Mucosa of rectum (tissue), 2 donors: ENCODE data around the gene CXorf65.

ENCODE experiments used
- H3K27ac ChIP-seq, 2 donors: one replicate each; pipeline ENCODE4 v1.7.0; 2013; ENCODE audit warnings: inconsistent platforms in 2 of 2, low read depth in 2 of 2, low read length in 2 of 2
- H3K27me3 ChIP-seq, 2 donors: one replicate each; pipeline ENCODE4 v1.7.0; 2013; ENCODE audit warnings: low read length in 2 of 2; ENCODE audit not compliant: control insufficient read depth in 2 of 2, insufficient read depth in 2 of 2
- H3K36me3 ChIP-seq, 2 donors: one replicate each; pipeline ENCODE4 v1.7.0; 2013; ENCODE audit warnings: low read length in 2 of 2; ENCODE audit not compliant: control insufficient read depth in 2 of 2, insufficient read depth in 2 of 2
- H3K4me1 ChIP-seq, 2 donors: one replicate each; pipeline ENCODE4 v1.7.0; 2013; ENCODE audit warnings: low read length in 2 of 2, mild to moderate bottlenecking in 1 of 2; ENCODE audit not compliant: control insufficient read depth in 2 of 2, insufficient read depth in 2 of 2
- H3K4me3 ChIP-seq, 2 donors: one replicate each; pipeline ENCODE4 v1.7.0; 2013; ENCODE audit warnings: low read length in 2 of 2
- H3K9ac ChIP-seq, 2 donors: one replicate each; pipeline ENCODE4 v1.7.0; 2013; ENCODE audit warnings: low read length in 2 of 2, low read depth in 1 of 2, mild to moderate bottlenecking in 1 of 2
- H3K9me3 ChIP-seq, 2 donors: one replicate each; pipeline ENCODE4 v1.7.0; 2013; ENCODE audit warnings: low read length in 2 of 2; ENCODE audit not compliant: control insufficient read depth in 2 of 2
- donor health status: healthy.
- donor health status: Normal muscosa, but diverticular disease.

The CXorf65 gene

DNA sequence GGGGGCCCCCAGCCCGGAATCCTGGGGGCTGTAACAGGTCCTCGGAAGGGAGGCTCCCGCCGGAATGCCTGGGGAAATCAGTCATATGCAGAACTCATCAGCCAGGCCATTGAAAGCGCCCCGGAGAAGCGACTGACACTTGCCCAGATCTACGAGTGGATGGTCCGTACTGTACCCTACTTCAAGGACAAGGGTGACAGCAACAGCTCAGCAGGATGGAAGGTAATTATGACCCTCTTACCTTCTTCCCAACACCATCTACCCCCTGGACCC, 9.8 kb downstream of the CXorf65 start:
- Histone ChIP-seq H3K4me3 (peak overlapping the region; percentile 76 to 89), H3K27me3 (peaks cover 0 to 1% of the 10 kb centered on the region in 2 donors), H3K4me1 (peaks cover 6 to 10% of the 10 kb centered on the region in 2 donors), H3K36me3 (no peaks in the 10 kb centered on the region), H3K27ac (no peak overlapping the region), H3K9ac (peak overlapping the region; percentile 68 to 79), H3K9me3 (no peaks in the 10 kb centered on the region)

DNA sequence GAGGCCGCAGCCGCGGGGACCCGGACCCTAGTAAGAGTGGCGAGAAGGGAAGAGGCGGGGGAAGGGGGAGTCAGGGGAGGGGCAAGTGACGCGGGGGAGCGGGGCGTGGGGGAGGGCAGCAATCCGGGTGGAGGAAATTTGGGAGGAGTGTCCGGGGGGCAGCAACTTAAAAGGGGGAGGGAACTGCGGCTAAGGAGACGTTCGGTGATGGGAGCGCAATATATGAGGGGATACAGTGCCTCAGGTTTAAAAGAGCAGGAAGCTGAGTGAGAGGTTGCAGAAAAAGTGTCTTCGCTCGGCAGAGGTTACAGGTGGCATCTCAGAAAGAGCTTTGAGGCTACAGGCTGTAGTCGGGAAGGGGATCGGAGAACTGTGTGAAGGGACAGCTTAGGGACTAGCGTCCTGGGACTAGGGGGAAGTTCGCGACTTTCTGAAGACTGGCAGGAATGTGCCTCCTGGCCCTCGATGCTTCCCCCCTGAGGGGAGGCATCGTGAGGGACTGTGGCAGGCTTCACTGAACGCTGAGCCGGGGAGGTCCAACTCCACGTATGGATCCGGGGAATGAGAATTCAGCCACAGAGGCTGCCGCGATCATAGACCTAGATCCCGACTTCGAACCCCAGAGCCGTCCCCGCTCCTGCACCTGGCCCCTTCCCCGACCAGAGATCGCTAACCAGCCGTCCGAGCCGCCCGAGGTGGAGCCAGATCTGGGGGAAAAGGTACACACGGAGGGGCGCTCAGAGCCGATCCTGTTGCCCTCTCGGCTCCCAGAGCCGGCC, 10.4 kb downstream of the CXorf65 start:
- Histone ChIP-seq H3K4me3 (peak overlapping the region; percentile 76 to 89), H3K4me1 (peaks cover 6 to 10% of the 10 kb centered on the region in 2 donors), H3K27ac (peak overlapping the region; percentile 35 to 60), H3K9ac (peak overlapping the region; percentile 68 to 79), H3K27me3 (no peaks in the 10 kb centered on the region), H3K9me3 (no peaks in the 10 kb centered on the region), H3K36me3 (no peaks in the 10 kb centered on the region)

DNA sequence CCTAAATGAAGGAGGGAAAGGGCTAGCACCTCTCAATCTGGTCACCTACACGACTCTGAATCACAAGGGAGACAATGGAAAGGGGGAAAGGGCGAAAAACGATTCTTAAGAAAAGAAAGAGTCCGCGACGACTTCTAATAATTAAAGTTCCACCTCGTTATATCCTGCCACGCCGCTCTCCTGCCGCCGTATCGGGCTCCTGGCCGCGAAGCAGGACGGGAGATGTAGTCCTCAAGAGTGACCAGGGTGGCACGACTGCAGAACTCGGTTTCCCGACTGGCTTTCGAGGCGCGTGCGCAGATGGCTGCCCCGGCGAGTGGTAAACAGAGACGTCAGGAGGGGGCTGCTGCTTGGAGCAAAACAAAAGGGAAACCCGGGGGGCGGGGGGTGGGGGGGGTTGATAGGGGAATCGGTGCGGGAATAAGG, 11.0 kb downstream of the CXorf65 start, which contains the start of gene FOXO4:
Gene FOXO4 (plus strand): TSS at position 297 of the 426 bp plus-strand sequence. CDS start 678 bp downstream, outside the sequence.
- Histone ChIP-seq H3K9ac (peak within 1 kb of the TSS; percentile 68 to 79), H3K27ac (peak within 1 kb of the TSS; percentile 35 to 60), H3K36me3 (no peaks in the 10 kb centered on the region), H3K9me3 (no peaks in the 10 kb centered on the region), H3K4me3 (peak within 1 kb of the TSS; percentile 76 to 89), H3K27me3 (no peaks in the 10 kb centered on the region), H3K4me1 (peaks cover 6 to 10% of the 10 kb centered on the region in 2 donors)

DNA sequence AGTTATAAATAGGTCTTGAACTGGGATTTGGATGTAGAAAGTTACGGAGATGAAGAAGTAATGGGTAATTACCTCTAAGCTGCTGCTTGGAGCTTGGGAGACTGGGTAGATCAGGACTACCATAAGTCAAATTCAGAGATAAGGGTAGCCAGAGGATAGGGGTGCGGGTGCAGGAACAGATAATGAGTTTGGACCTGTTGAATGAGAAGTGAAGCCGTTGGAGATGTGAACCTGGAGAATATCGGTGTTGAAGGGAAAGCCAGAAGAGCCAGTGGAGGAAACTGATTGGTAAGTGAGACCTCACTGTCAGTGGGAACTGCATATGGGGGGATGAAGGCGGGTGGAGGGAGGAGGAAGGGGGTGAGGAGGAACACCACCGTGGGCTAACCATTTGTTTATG, 11.5 kb downstream of the CXorf65 start:
- H3K27me3 ChIP-seq: no peaks in the 10 kb centered on the region
- peak overlapping the region; percentile 52 to 61 for H3K9ac ChIP-seq
- no peaks in the 10 kb centered on the region for H3K9me3 ChIP-seq
- peak overlapping the region; percentile 76 to 79 for H3K4me3 ChIP-seq
- H3K36me3 ChIP-seq: no peaks in the 10 kb centered on the region
- H3K4me1 ChIP-seq: peaks cover 6 to 10% of the 10 kb centered on the region in 2 donors
- peak overlapping the region in 1 of 2 donors; percentile 21 for H3K27ac ChIP-seq

DNA sequence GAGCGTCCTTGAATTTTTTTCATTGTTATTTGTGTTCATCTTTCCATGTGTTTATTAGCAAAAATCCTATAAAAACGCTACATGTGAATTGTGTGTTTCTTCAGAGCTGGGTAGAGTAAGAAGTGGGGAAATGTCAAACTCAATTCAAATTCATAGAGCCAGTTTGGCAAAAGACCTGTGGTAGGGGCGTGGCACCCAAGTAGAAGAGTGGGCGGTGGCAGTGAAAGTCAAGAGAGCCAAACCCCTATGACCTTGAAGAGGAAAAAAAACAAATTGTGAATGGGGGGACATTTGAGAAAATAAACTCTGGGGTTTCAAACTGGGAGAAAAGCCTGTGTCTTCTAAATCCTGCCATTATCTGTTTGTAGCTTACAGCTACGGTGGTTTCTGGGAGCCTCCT, 15.3 kb downstream of the CXorf65 start:
- peaks cover 0 to 6% of the 10 kb centered on the region in 2 donors for H3K4me1 ChIP-seq
- no peak overlapping the region for H3K4me3 ChIP-seq
- H3K27ac ChIP-seq: no peak overlapping the region
- no peaks in the 10 kb centered on the region for H3K27me3 ChIP-seq
- H3K36me3 ChIP-seq: no peaks in the 10 kb centered on the region
- H3K9me3 ChIP-seq: no peaks in the 10 kb centered on the region
- no peak overlapping the region for H3K9ac ChIP-seq

DNA sequence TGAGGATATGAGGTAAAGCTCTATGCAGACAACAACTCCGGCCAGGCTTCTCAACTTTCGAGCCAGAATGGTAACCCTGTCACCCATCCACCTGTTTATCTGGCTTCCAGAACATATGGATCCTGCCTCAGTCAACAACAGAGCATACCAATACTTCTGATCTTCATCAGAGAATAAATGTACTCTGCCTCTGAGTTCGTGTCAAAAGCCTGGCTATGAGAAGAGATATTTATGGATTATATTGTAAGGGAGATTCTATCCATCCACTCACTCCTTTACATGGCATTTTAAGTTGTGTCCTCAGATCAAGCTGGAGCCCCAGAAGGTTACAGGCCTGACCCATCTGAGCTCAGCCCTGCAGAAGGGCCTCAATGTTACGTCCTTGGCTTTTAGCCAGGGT, 20.6 kb downstream of the CXorf65 start:
- H3K4me3 ChIP-seq: no peak overlapping the region
- H3K27ac ChIP-seq: no peak overlapping the region

DNA sequence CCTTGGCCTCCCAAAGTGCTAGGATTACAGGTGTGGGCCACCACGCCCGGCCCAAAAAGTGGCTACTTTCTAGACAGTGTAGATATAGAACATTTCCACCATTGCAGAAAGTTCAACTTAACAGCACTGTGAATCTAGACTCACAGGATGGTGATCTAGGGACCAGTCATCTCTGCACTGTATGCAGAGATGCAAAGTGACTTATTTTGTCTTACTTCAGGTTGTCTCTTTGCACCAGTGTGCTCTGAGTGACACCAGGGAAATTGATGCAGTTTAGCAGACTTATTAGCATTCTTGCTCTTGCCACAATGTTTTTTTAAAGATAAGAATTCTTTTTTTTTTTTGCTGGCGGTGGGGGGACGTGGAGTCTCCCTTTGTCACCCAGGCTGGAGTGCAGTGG, 23.7 kb downstream of the CXorf65 start:
- no peaks in the 10 kb centered on the region for H3K9me3 ChIP-seq
- no peak overlapping the region for H3K27ac ChIP-seq
- no peaks in the 10 kb centered on the region for H3K36me3 ChIP-seq
- no peak overlapping the region for H3K4me3 ChIP-seq
- no peaks in the 10 kb centered on the region for H3K4me1 ChIP-seq
- no peak overlapping the region for H3K9ac ChIP-seq
- peaks cover 0 to 3% of the 10 kb centered on the region in 2 donors for H3K27me3 ChIP-seq

More for the DNA sequence above, 20.6 kb downstream of the CXorf65 start:
- Histone ChIP-seq H3K9me3 (no peaks in the 10 kb centered on the region), H3K9ac (no peak overlapping the region), H3K4me1 (no peaks in the 10 kb centered on the region), H3K27me3 (peaks cover 0 to 3% of the 10 kb centered on the region in 2 donors), H3K36me3 (no peaks in the 10 kb centered on the region)

DNA sequence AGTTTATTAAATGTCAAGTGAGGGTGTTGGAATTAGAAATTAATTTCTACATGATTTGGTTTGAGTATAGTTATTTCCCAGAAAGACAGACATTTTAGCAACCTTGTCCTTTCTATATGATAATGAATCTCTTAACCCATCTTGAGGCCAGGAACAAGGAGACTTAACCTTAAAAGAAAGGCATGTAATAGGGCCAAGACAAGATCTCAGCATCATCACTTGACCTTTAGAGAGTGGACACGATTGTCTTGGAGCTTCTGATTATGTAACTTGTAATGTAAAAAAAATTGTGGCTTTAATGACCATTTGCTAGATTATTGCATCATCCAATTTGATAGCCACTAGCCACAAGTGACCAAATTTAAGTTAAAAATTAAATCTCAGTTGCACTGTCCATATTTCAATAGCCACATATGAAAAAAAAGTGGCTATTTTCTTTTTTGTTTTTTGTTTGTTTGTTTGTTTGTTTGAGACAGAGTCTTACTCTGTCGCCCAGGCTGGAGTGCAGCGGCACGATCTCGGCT, 24.4 kb downstream of the CXorf65 start:
- Histone ChIP-seq H3K27ac (no peak overlapping the region), H3K27me3 (peaks cover 0 to 3% of the 10 kb centered on the region in 2 donors), H3K4me1 (no peaks in the 10 kb centered on the region), H3K4me3 (no peak overlapping the region), H3K36me3 (no peaks in the 10 kb centered on the region), H3K9ac (no peak overlapping the region), H3K9me3 (no peaks in the 10 kb centered on the region)

DNA sequence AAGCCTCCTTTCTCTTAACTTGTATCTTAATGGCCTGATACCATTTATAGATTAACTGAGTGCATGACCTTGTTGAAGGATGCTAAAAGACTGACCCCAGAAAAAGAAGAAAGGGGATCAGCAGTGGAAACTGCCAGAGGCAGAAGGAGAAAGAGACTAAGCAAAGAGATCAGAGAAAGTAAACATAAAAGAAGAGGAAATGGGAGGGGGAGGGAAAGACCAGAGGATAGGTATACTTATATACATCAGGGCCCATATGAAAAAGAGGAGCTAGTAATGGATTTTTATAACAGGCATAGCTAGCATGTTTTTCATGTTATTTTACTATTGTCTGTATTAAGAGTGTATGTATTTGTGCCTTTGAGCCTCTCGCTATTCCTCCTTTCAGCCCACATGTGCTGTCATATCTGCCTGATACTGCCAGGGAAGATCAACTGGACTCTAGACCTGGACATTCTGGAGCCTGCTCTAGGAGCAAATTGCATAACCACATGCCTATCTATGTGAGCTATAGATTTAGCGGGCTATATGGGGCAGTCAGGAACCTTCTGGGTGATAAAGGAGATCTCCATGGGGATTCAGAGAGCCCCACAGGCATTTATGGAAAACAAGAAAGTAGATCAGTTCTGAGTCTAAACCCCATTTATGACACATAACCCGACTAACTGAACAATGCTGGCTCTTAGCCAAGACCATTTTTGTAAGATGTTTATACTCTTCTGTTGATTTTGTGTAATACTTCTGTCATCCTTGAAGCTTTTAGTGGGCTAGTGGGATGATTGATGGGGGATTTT, 25.0 kb downstream of the CXorf65 start:
- no peak overlapping the region for H3K9ac ChIP-seq
- no peaks in the 10 kb centered on the region for H3K4me1 ChIP-seq
- no peak overlapping the region for H3K27ac ChIP-seq
- peaks cover 0 to 3% of the 10 kb centered on the region in 2 donors for H3K27me3 ChIP-seq
- H3K36me3 ChIP-seq: no peaks in the 10 kb centered on the region
- no peak overlapping the region for H3K4me3 ChIP-seq
- H3K9me3 ChIP-seq: no peaks in the 10 kb centered on the region

DNA sequence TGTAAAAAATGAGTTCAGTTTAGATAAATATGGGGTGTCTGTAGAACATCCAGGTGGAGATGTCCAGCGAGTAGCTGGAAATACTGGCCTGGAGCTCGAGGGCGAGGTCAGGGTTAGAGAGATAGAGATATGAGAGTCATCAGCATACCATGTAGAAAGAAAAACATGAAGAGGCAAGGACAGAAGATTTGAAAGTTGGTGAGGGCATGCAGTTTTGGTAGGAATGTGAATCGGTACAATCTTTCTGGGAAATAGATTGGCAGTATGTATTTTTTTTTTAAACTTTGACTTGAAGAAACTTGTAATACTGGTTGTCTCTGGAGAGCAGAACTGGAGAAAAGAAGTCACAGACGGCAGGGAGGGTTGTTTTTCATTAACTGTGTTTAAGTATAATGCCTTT, 36.0 kb downstream of the CXorf65 start:
- no peaks in the 10 kb centered on the region for H3K27me3 ChIP-seq
- H3K4me1 ChIP-seq: peaks cover 0 to 3% of the 10 kb centered on the region in 2 donors
- H3K4me3 ChIP-seq: no peak overlapping the region
- no peak overlapping the region for H3K9ac ChIP-seq
- H3K27ac ChIP-seq: no peak overlapping the region
- no peaks in the 10 kb centered on the region for H3K36me3 ChIP-seq
- no peaks in the 10 kb centered on the region for H3K9me3 ChIP-seq
